AG09309 (cell line): ENCODE results near the gene B4GALT2.

ENCODE experiments used
- DNase-seq: peaks from one replicate; pipeline ENCODE4 v3.0.0-alpha.2; 2010; ENCODE audit warnings: low read depth
- H3K4me3 ChIP-seq: 2 replicates; pipeline ENCODE4 v1.5.1; 2011; ENCODE audit warnings: mild to moderate bottlenecking, low read depth, low read length, moderate library complexity; ENCODE audit not compliant: control insufficient read depth
- CTCF ChIP-seq: IDR thresholded peaks from 2 replicates; pipeline ENCODE4 v1.5.1; 2011; ENCODE audit warnings: mild to moderate bottlenecking, low read depth, low read length, inconsistent platforms; ENCODE audit not compliant: insufficient read depth, control insufficient read depth; ENCODE audit errors: missing control alignments

The B4GALT2 gene

DNA sequence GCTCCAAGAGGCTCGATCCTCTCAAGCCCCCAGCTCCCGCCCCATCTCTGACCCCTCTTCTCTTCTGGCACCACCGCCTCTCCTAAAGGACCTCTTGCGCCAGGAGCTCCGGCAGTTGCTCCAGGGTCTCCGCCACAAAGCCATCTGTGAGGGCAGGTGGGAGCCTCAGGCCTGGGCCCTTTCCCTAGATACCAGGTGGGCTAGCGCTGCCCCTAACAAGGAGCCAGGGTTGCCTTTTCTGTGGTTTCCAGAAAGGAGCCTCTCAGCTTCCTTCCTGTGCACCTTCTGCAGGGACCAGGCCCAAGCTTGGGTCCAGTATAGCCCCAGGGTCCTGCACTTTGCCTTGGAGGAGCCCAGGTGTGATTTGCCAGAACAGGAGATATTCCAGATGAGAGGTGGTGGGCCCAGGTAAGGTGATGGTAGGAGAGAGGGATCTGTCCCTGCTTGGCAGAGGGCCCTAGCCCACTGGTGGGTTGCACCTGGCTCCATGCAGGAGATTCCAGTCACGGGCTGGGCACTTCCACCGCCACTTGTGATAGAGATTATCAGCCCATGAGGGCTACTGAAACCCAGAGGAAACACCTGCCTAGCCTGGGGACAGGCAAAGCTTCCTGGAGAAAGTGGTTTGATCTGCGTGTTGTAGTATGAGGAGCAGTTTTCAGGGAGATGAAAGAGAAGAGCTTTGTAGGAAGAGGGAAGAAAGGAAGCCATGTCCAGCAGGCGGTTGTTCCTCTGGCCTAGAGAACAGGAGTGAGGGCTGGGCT is 13.4 kb downstream of the B4GALT2 start:
- no peak for TF ChIP-seq CTCF
- peak overlapping the region; percentile 55 for H3K4me3 ChIP-seq
- no peak for DNase-seq

- no peak for DNase-seq
- no peak overlapping the region for H3K4me3 ChIP-seq
- TF ChIP-seq CTCF: no peak
These were observed 14.3 kb downstream of the B4GALT2 start for GRCh38 chr1:43993206-43993914.

- no peak overlapping the region for H3K4me3 ChIP-seq
- no peak for TF ChIP-seq CTCF
- no peak for DNase-seq
These were observed 15.1 kb downstream of the B4GALT2 start for GRCh38 chr1:43994071-43994470.

- H3K4me3 ChIP-seq: no peak overlapping the region
- peak; percentile 43 for TF ChIP-seq CTCF
- no peak for DNase-seq
These were observed 16.1 kb downstream of the B4GALT2 start for GRCh38 chr1:43994794-43995790.

- no peak for DNase-seq
- H3K4me3 ChIP-seq: no peak overlapping the region
- no peak for TF ChIP-seq CTCF
These were observed 17.1 kb downstream of the B4GALT2 start for GRCh38 chr1:43995984-43996732.

DNA sequence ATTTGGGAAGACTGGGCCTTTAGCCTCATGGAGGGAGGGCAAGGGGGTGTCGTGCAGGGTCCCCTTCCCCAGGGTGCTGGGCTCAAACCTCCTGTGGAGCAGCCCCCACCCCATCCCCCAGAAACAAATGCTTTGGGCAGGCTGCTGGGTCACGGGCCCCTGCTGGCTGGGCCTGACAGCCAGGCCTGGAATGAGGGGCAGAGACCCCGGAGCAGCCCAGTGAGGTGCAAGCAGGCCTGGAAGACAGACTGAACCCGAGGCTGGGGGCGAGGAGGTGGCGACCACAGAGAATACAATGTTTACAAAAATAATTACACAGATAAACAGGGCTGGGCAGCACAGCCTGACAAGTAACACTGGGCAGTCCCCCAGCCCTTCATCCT is 17.7 kb downstream of the B4GALT2 start:
- no peak for TF ChIP-seq CTCF
- DNase-seq: no peak
- no peak overlapping the region for H3K4me3 ChIP-seq
